Smooth muscle cell of the brain vasculature (primary cell): Measurements from ENCODE around the gene MTERF1.
"Not testable (repeated sequence)": the region's sequence is repeated elsewhere in the genome, so short reads cannot be mapped to it uniquely, and the experiment has no call there.

Source experiments
- DNase-seq: peaks from one replicate; pipeline ENCODE4 v3.0.0-alpha.2; 2012; ENCODE audit warnings: low read depth, low spot score

The MTERF1 gene

GRCh38 chr7:91880413-91881241 lies at the start of gene MTERF1:
MTERF1 (minus strand) TSS chr7:91880702; CDS start chr7:91880083, 619 bp downstream.
- DNase-seq = peak; percentile 62

- DNase-seq = no peak
Observed at GRCh38 chr7:91929463-91929862, 49.0 kb upstream of the MTERF1 start.

- no peak for DNase-seq
Observed at GRCh38 chr7:91927912-91928311, 47.4 kb upstream of the MTERF1 start.

GRCh38 chr7:91922857-91923256 lies 42.4 kb upstream of the MTERF1 start:
- no peak for DNase-seq

- DNase-seq = no peak
Observed at GRCh38 chr7:91918356-91918755, 37.9 kb upstream of the MTERF1 start.

GRCh38 chr7:91916051-91916440 lies 35.5 kb upstream of the MTERF1 start:
- no peak for DNase-seq

GRCh38 chr7:91915401-91916050 lies 35.0 kb upstream of the MTERF1 start:
- DNase-seq = no peak

DNA sequence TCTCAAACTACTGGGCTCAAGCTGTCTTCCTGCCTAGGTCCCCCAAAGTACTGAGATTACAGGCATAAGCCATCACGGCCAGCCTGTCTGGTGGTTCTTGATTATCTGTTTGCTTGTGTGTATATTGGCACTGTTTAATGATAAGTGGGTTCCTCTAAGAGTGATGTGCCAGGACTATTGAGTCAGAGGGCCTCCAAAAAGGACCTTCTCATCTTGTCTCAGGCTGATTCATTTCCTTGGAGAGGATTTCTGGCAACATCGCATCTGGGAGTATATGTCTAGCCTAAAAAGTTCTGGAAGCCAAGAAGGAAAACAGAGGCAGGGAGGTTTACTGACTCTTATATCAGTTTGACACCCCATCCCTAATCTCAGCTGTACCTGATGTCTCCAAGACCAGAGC lies 33.1 kb upstream of the MTERF1 start:
- DNase-seq = no peak

DNA sequence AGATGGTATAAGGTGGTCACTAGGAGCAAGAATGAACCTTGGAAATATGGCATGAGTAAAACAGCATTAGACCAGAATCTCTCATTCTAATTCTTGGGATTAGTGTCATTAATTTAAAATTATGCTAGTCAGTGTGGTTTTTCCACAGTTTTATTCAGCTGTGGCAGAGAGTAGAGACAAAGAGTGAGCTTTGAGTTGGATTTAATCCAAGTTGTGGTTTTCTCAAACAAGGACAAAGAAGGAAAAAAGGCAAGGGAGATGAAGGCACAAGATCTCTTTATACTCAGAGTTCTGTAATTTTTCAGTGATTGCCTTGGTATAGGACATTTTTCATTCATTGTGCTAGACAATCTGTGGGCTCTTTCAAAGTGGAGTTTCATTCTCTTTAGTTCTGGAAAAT lies 32.0 kb upstream of the MTERF1 start:
- no peak for DNase-seq

DNA sequence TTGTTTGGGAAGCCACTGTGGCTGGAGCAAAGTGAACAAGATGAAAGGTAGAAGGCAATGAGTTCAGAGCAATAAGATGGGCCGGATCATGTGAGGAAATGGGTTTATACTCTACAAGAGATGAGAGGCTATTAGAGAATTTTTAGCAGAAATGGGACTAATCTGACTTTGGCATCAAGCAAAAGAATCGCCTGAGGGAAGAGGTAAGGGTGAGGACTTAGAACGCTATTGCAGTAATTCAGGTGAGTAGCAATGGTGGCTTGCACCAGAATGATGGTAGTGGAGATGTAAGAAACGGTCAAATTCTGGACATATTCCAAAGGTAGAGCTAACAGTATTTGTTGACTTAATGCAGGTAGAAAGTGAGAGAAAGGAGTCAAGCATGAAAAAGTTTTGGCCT lies 30.6 kb upstream of the MTERF1 start:
- DNase-seq = no peak

- DNase-seq = no peak
Observed at GRCh38 chr7:91910171-91910570, 29.7 kb upstream of the MTERF1 start.

- no peak for DNase-seq
Observed at GRCh38 chr7:91899563-91899962, 19.1 kb upstream of the MTERF1 start.

DNA sequence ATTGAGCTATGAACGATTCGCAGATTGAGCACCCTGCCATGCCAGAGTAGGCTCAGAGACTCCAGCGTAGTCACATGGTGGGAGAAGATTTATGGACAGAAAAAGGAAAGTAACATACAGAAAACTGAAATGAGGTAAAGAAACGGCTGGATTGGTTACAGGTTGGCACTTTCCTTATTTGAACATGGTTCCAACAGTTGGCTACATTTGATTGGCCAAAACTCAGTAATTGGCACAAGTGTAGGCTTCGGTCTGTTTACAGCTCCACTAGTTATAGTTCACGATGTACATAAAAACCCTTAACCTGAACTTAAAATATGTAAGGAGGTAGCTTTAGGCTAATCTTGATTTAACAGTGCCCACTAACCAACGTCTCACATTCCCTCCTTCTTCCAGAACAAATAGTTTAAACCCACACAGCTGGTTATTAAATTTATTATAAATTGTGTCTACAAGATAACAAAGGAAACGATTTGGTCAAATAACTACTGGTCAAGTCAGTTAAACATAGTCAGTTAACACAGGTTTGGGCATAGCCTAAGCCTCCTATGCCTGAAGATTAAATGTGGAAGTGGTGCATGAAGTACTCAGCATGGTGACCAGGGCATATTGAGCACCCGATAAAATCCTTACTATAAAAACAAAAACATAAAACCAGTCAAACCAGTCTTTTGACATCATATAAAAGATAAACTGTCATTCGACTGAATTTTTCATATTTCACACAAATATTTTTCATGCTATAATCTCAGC lies 17.9 kb upstream of the MTERF1 start:
- no peak for DNase-seq

DNA sequence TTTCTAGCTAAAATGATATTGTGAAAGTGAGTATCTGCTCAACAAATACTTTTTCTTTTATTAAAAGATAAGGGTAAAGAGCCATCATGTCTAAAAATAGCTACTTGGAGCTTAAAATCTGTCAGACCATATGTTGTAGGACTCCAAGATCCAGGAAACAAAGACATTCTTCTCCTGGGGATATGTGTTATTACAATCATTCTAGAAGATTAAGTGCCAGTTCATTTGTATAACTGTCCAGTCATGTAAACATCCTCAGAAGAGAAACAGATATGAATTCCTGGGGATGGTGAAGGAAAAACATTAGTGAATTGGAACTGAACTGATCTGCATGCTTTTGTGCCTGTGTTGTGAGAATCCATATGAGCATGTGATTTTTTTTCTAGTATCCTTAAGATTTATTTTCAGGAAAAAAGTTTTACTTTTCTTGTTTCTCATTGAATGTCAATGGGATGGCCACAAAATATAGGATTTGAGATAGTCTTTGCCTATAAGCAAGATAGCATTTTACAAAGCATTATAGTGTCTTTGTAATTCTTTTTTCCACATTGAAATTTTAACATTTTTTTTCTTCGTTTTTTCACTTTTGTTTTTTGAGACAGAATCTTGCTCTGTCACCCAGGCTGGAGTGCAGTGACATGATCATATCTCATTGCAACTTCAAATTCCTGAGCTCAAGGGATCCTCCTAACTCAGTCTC lies 14.4 kb upstream of the MTERF1 start:
- no peak for DNase-seq

- DNase-seq = not testable (repeated sequence)
Observed at GRCh38 chr7:91893699-91894098, 13.2 kb upstream of the MTERF1 start.

DNA sequence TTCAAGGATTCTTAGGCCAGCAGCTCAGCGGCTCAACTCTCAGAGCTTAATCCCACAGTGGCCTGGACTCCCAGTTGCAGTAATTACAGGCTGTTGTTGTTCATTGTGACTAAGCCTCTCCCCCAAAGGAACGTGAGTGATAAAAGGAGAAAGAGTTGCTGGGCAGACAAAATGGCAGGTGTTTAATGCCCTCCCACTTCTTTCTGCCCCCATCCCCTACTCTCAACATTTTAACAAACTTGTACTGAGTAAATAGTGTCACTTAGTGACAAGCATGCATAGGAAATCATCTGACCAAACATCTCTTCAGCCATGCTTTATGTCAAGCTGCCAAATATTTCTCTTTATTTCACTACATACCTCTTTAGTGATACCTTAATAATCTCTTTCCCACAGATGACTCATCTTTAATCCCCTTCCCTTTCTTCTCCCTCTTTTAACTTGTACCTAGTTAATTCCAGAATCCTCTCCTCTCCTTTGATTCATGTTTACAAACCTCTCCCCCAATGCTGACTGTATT lies 12.4 kb upstream of the MTERF1 start:
- DNase-seq = no peak

DNA sequence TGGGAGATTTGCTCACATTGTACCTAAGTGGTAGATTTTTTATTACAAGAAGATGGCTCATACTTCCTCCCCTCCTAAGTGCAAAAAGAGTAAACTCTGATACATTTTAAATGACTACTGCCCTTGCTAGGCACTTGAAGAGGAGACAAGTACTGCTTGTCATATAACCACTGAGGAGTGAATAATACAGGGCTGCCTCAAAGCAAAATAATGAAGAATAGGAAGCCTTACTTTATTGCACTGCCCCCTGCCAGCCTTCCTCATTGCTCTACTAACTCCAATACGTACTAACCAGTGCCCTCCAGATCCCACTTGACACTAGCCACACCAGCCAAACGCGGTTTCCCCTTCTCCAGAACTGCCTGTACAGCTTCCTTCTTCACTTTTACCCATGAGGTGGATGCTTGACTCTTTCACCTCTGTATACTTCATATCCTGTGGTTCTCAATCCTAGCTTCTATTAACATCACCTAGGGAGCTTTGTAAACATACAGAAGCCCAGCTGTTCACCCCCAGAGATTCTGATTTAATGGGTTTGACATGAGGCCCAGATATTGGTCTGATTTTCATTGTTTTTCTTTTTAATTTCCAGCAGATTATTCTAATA lies 11.7 kb upstream of the MTERF1 start:
- DNase-seq = no peak

- DNase-seq = not testable (repeated sequence)
Observed at GRCh38 chr7:91888271-91889175, 8.0 kb upstream of the MTERF1 start.

DNA sequence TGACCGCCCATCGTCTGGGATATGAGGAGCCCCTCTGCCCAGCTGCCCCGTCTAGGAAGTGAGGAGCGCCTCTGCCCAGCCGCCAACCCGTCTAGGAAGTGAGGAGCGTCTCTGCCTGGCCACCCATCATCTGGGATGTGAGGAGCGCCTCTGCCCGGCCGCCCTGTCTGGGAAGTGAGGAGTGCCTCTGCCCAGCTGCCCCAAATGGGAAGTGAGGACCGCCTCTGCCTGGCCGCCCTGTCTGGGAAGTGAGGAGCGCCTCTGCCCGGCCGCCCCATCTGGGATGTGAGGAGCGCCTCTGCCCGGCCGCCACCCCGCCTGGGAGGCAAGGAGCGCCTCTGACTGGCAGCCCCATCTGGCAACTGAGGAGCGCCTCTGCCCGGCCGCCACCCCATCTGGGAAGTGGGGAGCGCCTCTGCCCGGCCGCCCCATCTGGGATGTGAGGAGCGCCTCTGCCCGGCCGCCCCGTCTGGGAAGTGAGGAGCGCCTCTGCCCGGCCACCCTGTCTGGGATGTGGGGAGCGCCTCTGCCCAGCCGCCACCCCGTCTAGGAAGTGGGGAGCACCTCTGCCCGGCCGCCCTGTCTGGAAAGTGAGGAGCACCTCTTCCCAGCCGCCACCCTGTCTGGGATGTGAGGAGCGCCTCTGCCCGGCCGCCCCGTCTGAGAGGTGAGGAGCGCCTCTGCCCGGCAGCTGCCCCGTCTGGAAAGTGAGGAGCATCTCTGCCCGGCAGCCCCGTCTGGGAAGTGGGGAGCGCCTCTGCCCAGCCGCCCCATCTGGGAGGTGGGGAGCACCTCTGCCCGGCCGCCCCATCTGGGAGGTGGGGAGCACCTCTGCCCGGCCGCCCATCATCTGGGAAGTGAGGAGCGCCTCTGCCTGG lies 7.1 kb upstream of the MTERF1 start:
- not testable (repeated sequence) for DNase-seq
